Fibroblast of pulmonary artery (primary cell): ENCODE data around the gene HOXC9.

Experiments
- DNase-seq: peaks from one replicate; pipeline ENCODE4 v3.0.0-alpha.2; 2010; ENCODE audit warnings: low read depth
- H3K4me3 ChIP-seq: replicated peaks from 2 replicates; pipeline ENCODE4 v1.5.1; 2011; ENCODE audit warnings: low read depth, mild to moderate bottlenecking, control low read depth, low read length, moderate library complexity
- TF ChIP-seq, protein P1 (sequence below): IDR thresholded peaks from 2 replicates; pipeline ENCODE4 v1.5.1; 2011; ENCODE audit warnings: mild to moderate bottlenecking, control low read depth, low read length, inconsistent platforms; ENCODE audit errors: missing control alignments

The HOXC9 gene

DNA sequence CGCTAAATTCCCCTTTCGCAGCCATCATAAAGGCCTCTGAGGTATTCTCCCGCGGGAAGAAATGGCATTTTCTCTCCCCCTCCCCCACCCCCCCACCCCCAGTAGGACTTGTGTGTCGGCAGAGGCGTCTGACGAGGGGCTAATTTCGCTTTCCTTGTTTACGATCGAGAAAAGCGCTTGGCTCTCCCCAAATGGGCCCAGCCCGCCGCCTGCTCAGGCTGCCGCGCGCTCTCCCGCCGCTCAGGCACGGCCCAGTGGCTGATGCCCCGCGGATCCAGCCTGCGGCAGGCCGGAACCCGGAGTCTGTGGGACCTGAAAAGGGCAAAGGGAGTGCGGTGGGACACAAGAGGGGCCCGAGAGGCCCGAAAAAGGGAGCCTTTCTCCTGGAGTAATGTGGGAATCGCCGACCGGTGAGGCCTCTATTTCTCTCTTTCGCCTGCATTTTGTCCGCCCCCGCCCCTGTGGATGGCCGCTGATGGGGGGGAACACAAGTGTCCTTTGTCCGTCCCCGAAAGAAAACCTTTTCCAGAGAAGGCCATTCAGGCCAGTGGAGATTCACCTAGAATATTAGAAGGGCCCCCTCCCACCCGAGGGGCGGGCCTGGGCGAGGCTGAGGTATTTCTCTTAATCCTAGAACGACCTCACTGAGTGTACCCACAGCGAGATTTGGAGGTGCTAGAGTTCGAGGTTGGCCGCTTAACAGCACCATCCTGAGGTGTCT, 19.3 kb downstream of the HOXC9 start:
- TF ChIP-seq, protein P1, sequence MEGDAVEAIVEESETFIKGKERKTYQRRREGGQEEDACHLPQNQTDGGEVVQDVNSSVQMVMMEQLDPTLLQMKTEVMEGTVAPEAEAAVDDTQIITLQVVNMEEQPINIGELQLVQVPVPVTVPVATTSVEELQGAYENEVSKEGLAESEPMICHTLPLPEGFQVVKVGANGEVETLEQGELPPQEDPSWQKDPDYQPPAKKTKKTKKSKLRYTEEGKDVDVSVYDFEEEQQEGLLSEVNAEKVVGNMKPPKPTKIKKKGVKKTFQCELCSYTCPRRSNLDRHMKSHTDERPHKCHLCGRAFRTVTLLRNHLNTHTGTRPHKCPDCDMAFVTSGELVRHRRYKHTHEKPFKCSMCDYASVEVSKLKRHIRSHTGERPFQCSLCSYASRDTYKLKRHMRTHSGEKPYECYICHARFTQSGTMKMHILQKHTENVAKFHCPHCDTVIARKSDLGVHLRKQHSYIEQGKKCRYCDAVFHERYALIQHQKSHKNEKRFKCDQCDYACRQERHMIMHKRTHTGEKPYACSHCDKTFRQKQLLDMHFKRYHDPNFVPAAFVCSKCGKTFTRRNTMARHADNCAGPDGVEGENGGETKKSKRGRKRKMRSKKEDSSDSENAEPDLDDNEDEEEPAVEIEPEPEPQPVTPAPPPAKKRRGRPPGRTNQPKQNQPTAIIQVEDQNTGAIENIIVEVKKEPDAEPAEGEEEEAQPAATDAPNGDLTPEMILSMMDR = no peak
- H3K4me3 ChIP-seq = no peak overlapping the region
- no peak for DNase-seq

DNA sequence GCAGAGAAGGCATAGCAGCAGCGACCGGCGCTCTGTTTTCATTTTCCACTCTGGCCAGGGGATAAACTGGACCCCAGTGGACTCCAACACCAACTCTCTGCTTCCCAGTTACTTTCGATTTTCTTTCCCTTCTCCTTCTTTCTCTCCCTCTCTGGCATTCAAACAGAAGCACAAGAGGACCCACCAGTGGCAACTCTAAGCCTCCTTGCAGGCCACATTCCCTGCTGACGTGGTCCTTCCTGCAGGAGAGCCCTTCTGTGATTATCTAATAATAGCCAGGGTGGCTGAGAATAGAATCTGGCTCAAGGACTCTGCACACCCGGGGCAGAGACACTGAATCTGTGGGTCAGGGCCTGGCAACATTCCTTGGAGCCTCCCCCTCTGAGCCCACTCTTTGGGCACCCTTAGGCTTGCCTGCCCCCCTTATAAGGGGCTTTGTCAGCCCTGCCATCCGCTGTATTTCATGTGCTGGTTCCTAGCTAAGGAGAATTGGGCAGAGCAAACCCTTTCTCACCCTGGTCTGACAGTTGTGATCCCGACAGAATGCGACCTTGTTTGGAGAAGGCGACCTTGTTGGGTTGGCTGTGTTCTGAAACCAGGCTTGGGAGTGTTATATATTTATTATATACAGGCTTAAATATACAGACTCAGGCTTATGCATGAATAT, 20.1 kb downstream of the HOXC9 start:
- DNase-seq = no peak
- no peak overlapping the region for H3K4me3 ChIP-seq
- TF ChIP-seq, protein P1 = no peak

DNA sequence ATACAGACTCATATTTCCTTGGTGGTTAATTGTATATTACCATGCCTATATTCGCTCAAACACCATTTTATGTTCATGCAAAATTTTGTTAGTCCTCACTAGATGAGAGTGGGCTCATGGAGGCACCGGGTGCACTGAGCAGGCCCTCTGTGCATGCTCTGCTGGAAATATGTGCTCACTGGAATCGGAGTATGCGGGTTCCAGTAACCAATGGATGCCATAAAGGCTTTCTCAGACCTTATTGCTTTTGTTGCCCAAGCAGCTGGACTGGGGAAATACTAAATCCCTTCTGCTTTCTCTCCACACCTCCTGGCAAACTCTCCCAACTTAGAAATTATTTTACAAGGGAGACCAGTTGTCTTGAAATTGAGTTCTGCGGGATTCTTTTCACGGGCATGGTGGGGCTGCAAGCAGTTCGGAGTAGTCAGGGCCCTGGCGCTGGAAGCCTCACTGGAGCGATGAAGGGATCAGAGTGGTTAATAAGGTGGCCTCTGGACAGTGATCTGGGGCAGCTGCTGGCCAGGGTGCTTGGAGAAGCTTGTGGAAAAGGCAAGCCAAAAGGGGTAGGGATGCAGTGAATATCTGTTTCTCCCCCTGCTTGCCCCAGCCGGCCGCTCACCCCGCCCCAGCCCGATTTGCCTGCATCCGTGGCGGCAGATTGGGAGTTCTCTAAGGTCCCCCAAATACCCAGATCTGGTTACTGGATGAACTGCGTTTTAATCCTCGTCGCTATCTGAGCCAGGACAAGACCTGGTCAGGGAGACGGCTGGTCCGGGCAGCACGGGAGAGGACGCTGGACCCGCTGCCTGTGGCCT, 20.8 kb downstream of the HOXC9 start:
- TF ChIP-seq, protein P1 = no peak
- no peak for DNase-seq
- H3K4me3 ChIP-seq = no peak overlapping the region

DNA sequence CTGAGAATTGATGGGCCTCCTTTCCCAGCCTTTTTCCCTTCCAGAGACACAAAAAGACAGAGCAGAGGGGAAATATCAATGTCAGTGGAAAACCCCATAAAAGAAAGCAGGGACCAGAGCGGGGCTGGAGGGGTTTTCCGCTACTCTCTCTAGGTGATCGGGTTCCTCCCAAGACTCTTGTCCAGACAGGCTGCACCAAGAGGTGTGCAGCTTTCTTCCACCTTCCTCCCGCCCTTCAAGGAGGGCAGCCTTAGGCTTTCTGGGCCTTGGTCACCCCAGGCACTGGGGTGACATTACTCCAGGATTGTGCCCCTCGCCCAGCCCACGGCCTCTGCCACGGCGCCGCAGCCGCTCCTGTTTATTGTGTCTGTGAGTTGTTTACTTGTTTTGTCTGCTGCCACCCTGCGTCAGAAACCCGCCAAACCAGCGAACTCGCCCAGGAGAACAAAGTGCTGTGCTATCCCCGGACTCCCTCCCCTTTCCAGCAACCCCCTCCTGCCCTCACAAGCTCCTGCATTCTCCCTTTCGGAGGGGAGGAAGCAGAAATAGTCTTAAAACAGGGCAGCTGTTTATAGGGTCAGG, 21.6 kb downstream of the HOXC9 start:
- TF ChIP-seq, protein P1 = no peak
- no peak for DNase-seq
- no peak overlapping the region for H3K4me3 ChIP-seq

DNA sequence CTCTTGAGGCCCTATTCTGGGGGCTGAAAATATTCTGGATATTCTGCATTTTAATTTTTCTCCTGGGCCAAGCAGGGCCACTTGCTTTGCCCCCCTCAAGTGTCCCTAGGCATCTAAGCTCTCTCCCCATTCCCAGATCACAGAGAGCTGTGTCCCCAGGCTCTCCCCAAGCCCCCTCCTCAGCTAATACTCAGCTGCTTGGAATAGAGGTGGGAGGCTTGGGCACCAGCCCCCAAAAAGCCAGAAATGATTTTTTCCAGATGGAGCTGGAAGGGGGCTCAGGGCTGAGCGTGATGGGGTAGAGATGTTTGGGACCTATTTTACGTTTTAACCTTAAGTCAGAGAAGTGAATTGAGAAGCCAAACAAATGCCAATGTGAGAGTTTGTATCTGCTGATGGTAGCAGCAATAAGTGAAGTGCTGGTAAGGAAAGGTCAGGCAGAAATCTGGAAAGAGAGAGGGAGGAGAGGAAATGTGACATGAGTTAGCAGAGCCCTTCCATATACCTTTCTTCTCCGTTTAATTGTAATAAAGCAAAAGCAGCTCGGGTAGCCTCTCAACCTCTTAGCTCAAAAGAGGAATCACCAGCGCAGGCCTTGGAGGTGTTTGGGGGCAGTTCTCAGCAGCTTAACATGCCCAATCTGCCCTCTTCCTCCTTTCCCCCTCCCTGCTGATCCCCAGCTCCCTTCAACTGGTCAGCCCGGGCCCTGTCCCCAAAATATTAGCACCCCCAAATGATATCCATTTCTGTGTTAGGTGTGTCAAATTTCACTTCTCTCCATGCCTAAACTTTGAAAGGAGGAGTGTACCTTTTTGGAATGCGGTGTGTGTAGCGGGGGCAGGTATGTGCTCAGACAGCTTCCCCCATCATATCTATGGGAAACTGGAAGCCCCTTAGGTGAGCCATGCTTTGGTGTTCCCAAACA, 23.3 kb downstream of the HOXC9 start:
- no peak overlapping the region for H3K4me3 ChIP-seq
- TF ChIP-seq, protein P1 = no peak
- DNase-seq = no peak

DNA sequence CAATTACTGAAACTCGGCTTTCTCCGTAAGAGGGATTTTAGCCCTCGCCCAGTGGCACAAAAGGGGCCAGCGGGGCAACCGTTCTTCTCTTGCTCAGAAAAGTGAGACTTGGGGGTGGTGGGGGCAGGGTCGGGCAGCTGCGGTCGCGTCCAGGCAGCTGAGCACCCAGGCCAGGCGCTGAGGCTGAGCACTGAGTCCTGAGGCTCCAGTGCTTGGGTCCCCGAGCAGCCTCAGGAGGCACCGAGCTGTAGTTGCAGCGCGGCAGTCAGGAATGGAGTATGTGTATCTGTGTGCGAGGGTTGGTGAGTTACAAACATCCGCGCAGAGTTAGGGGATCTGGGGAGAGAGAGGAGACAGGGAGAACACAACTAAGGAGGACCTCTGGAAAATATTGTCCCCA, 24.2 kb downstream of the HOXC9 start:
- TF ChIP-seq, protein P1 = no peak
- no peak overlapping the region for H3K4me3 ChIP-seq
- DNase-seq = no peak
